NOMO-1 (cell line): Measurements from ENCODE around the gene SCAI.
A peak's percentile ranks its signal among the peaks of the same experiment; 100 is the strongest.
"Not testable (repeated sequence)": the region's sequence is repeated elsewhere in the genome, so short reads cannot be mapped to it uniquely, and the experiment has no call there.

Experiments
- DNase-seq, 2 experiments: peaks; one replicate each; lab custom pipeline; 2025; ENCODE audit not compliant: unreplicated experiment in 2 of 2; lab: John Stamatoyannopoulos, UW

SCAI gene

GRCh38 chr9:125043148-125043547, 100.2 kb downstream of the SCAI start:
- no peak for DNase-seq

GRCh38 chr9:125038166-125038565, 105.2 kb downstream of the SCAI start:
- no peak for DNase-seq

GRCh38 chr9:125028041-125028440, 115.3 kb downstream of the SCAI start:
- no peak for DNase-seq

- DNase-seq, result no peak
Observed at GRCh38 chr9:125024917-125025316, 118.4 kb downstream of the SCAI start.

- no peak for DNase-seq
Observed at GRCh38 chr9:125021069-125021468, 122.3 kb downstream of the SCAI start.

GRCh38 chr9:125015655-125016054, 127.7 kb downstream of the SCAI start:
- DNase-seq, result not testable (repeated sequence)

GRCh38 chr9:125012013-125012412, 131.3 kb downstream of the SCAI start:
- DNase-seq, result not testable (repeated sequence)

GRCh38 chr9:125008599-125008998, 134.7 kb downstream of the SCAI start:
- DNase-seq, result no peak

- no peak for DNase-seq
Observed at GRCh38 chr9:125003332-125003731, 140.0 kb downstream of the SCAI start.

- no peak for DNase-seq
Observed at GRCh38 chr9:124983698-124984097, 159.6 kb downstream of the SCAI start.

- no peak for DNase-seq
Observed at GRCh38 chr9:124980431-124980830, 162.9 kb downstream of the SCAI start.

GRCh38 chr9:124975131-124975530, 168.2 kb downstream of the SCAI start:
- DNase-seq, result no peak

GRCh38 chr9:124973807-124974206, 169.5 kb downstream of the SCAI start:
- no peak for DNase-seq

- no peak for DNase-seq
Observed at GRCh38 chr9:124972241-124972770, 171.0 kb downstream of the SCAI start.

GRCh38 chr9:124969401-124969800, 173.9 kb downstream of the SCAI start:
- peak; percentile 4 to 73 for DNase-seq

- no peak for DNase-seq
Observed at GRCh38 chr9:124968238-124968637, 175.1 kb downstream of the SCAI start.

GRCh38 chr9:124965775-124966568, 177.4 kb downstream of the SCAI start:
- peak; percentile 4 to 84 for DNase-seq

GRCh38 chr9:124964604-124965003, 178.7 kb downstream of the SCAI start:
- DNase-seq, result peak; percentile 8 to 76

GRCh38 chr9:124964056-124964455, 179.3 kb downstream of the SCAI start:
- no peak for DNase-seq

- no peak for DNase-seq
Observed at GRCh38 chr9:124960409-124960752, 182.9 kb downstream of the SCAI start.

- not testable (repeated sequence) for DNase-seq
Observed at GRCh38 chr9:124959671-124960408, 183.5 kb downstream of the SCAI start.

- DNase-seq, result no peak
Observed at GRCh38 chr9:124954255-124954654, 189.1 kb downstream of the SCAI start.
